OCI-LY1 (cell line): ENCODE results near the gene SLC7A7.
"Not testable (repeated sequence)": the region's sequence is repeated elsewhere in the genome, so short reads cannot be mapped to it uniquely, and the experiment has no call there.

ENCODE experiments used
- H2AFZ ChIP-seq: fragments of 200-600 bp; sonication (generic), shearing (Covaris generic); 2 replicates; pipeline ENCODE4 v1.6.0; 2014; ENCODE audit warnings: antibody characterized with exemption, mild to moderate bottlenecking, low read length
- H3F3A ChIP-seq: fragments of 200-600 bp; sonication (generic), shearing (Covaris generic); 2 replicates; pipeline ENCODE4 v1.6.0; 2014; ENCODE audit warnings: mild to moderate bottlenecking, antibody characterized with exemption, low read length, moderate library complexity; ENCODE audit not compliant: insufficient read depth
- H3K27ac ChIP-seq: fragments of 200-600 bp; sonication (generic); 2 replicates; pipeline ENCODE4 v1.5.1; 2014; ENCODE audit warnings: low read length, mixed run types, mild to moderate bottlenecking, low read depth; ENCODE audit not compliant: poor library complexity, severe bottlenecking
- H3K27me3 ChIP-seq: fragments of 200-600 bp; sonication (generic); 2 replicates; pipeline ENCODE4 v1.6.0; 2014; ENCODE audit warnings: antibody characterized with exemption, mild to moderate bottlenecking, low read length, moderate library complexity; ENCODE audit not compliant: insufficient read depth
- H3K36me3 ChIP-seq: fragments of 200-600 bp; sonication (generic); 2 replicates; pipeline ENCODE4 v1.6.1; 2014; ENCODE audit warnings: mild to moderate bottlenecking, antibody characterized with exemption, low read length, moderate library complexity, mixed read lengths; ENCODE audit not compliant: insufficient read depth
- H3K4me1 ChIP-seq: fragments of 200-600 bp; sonication (generic); 2 replicates; pipeline ENCODE4 v1.5.1; 2014; ENCODE audit warnings: mild to moderate bottlenecking, low read length, moderate library complexity; ENCODE audit not compliant: insufficient read depth, severe bottlenecking
- H3K4me2 ChIP-seq: fragments of 200-600 bp; sonication (generic), shearing (Covaris generic); 2 replicates; pipeline ENCODE4 v1.6.1; 2014; ENCODE audit warnings: low read length
- H3K4me3 ChIP-seq: fragments of 200-600 bp; sonication (generic); 2 replicates; pipeline ENCODE4 v1.5.1; 2014; ENCODE audit warnings: low read length, low read depth, mild to moderate bottlenecking, mixed read lengths; ENCODE audit not compliant: poor library complexity, severe bottlenecking
- H3K79me2 ChIP-seq: fragments of 200-600 bp; shearing (Covaris generic); 2 replicates; pipeline ENCODE4 v1.6.1; 2016; ENCODE audit warnings: mixed run types, low read length, mixed read lengths; ENCODE audit not compliant: insufficient read depth
- H3K9ac ChIP-seq: fragments of 200-600 bp; sonication (generic), shearing (Covaris generic); 2 replicates; pipeline ENCODE4 v1.6.1; 2014; ENCODE audit warnings: mild to moderate bottlenecking, low read length, mixed read lengths
- H3K9me2 ChIP-seq: fragments of 200-600 bp; sonication (generic), shearing (Covaris generic); 2 replicates; pipeline ENCODE4 v1.6.1; 2014; ENCODE audit warnings: low read depth, mild to moderate bottlenecking, low read length, mixed read lengths
- H3K9me3 ChIP-seq: fragments of 200-600 bp; shearing (Covaris generic); 2 replicates; pipeline ENCODE4 v1.6.1; 2014; ENCODE audit warnings: low read length, mixed read lengths
- H4K20me1 ChIP-seq: fragments of 200-600 bp; sonication (generic), shearing (Covaris generic); 2 replicates; pipeline ENCODE4 v1.6.0; 2016; ENCODE audit warnings: mild to moderate bottlenecking, low read length; ENCODE audit not compliant: insufficient read depth
- EZH2 ChIP-seq: fragments of 200-600 bp; sonication (generic), shearing (Covaris generic); IDR thresholded peaks from 2 replicates; pipeline ENCODE4 v1.8.0; 2017; ENCODE audit warnings: borderline replicate concordance, mixed run types, mild to moderate bottlenecking, antibody characterized with exemption, low read length, moderate library complexity, mixed read lengths
- TF ChIP-seq, protein P1 (sequence below): fragments of 200-600 bp; sonication (generic), shearing (Covaris generic); IDR thresholded peaks from 2 replicates; pipeline ENCODE4 v1.5.1; 2017; ENCODE audit warnings: mild to moderate bottlenecking, antibody characterized with exemption, low read length, moderate library complexity, mixed read lengths

SLC7A7 gene

DNA sequence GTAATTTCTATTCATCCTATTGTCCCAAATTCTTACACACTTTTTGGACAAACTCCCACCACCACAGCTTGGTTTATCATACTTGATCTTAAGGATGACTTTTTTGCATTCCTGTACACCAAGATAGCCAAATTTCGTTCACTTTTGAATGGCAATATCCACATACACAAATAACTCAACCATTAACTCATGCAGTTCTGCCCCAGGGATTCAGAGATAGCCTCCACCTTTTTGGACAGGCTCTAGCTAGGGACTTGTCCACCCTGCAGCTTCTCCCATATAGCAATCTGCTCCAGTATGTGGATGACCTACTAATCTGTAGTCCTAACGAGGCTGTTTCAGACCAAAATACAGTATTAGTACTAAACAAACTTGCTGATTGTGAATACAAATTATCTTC, 81.4 kb downstream of the SLC7A7 start:
- H3K4me1 ChIP-seq: no peaks in the 10 kb centered on the region
- H3K4me2 ChIP-seq: no peak overlapping the region
- H3K27ac ChIP-seq: no peak overlapping the region
- no peaks in the 10 kb centered on the region for H3K79me2 ChIP-seq
- H3K27me3 ChIP-seq: no peaks in the 10 kb centered on the region
- H3K36me3 ChIP-seq: no peaks in the 10 kb centered on the region; the same call in 1 of the 2 replicates
- TF ChIP-seq, protein P1, sequence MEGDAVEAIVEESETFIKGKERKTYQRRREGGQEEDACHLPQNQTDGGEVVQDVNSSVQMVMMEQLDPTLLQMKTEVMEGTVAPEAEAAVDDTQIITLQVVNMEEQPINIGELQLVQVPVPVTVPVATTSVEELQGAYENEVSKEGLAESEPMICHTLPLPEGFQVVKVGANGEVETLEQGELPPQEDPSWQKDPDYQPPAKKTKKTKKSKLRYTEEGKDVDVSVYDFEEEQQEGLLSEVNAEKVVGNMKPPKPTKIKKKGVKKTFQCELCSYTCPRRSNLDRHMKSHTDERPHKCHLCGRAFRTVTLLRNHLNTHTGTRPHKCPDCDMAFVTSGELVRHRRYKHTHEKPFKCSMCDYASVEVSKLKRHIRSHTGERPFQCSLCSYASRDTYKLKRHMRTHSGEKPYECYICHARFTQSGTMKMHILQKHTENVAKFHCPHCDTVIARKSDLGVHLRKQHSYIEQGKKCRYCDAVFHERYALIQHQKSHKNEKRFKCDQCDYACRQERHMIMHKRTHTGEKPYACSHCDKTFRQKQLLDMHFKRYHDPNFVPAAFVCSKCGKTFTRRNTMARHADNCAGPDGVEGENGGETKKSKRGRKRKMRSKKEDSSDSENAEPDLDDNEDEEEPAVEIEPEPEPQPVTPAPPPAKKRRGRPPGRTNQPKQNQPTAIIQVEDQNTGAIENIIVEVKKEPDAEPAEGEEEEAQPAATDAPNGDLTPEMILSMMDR: no peak
- TF ChIP-seq EZH2: no peak
- no peaks in the 10 kb centered on the region for H3K9me2 ChIP-seq
- no peaks in the 10 kb centered on the region for H3F3A ChIP-seq
- H3K4me3 ChIP-seq: no peak overlapping the region
- H4K20me1 ChIP-seq: no peaks in the 10 kb centered on the region
- no peak overlapping the region for H2AFZ ChIP-seq
- no peaks in the 10 kb centered on the region for H3K9me3 ChIP-seq
- no peak overlapping the region for H3K9ac ChIP-seq

DNA sequence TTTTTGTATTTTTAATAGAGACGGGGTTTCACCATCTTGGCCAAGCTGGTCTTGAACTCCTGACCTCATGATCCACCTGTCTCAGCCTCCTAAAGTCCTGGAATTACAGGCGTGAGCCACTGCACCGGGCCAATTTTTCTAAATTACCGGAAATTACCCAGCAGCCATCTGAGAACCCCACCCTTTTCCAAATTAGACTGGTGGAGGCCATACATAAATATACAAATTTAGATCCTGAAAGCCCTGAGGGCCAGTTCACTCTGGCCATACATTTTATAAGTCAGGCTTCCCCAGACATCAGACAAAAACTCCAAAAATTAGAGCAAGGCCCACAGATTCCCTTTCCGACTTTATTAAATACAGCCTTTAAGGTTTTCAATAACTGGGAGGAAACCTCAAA, 83.2 kb downstream of the SLC7A7 start:
- not testable (repeated sequence) for H4K20me1 ChIP-seq, H3K9me2 ChIP-seq, H2AFZ ChIP-seq, H3K4me2 ChIP-seq, H3F3A ChIP-seq, H3K4me1 ChIP-seq, H3K36me3 ChIP-seq, H3K9me3 ChIP-seq, H3K27me3 ChIP-seq, H3K27ac ChIP-seq, H3K79me2 ChIP-seq, H3K4me3 ChIP-seq, H3K9ac ChIP-seq

DNA sequence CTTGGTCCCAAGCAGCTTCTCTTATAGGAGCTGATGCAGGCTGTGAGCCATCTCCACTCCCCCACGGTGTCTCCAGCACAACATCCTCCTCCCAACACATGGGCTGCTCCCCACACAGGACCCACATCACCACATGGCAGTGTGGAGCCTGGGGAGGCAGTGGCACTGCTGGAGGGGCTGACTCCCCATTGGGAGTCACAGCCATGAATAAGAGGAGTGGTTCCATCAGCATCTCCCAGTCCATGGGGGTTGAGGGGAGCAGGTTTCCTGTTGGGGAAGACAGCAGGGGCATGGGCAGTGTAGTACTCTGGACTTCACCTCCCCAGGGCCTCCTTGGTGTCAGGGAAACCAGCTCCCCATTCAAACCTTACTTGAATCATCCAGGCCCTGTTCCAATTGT, 89.2 kb downstream of the SLC7A7 start:
- Histone ChIP-seq H3K4me3 (no peak overlapping the region), H3K9ac (no peak overlapping the region), H3K9me2 (no peaks in the 10 kb centered on the region), H3K36me3 (no peaks in the 10 kb centered on the region), H4K20me1 (no peaks in the 10 kb centered on the region), H3K4me2 (no peak overlapping the region), H3K4me1 (no peaks in the 10 kb centered on the region), H3K9me3 (no peaks in the 10 kb centered on the region), H2AFZ (no peak overlapping the region), H3K79me2 (no peaks in the 10 kb centered on the region), H3K27ac (no peak overlapping the region), H3F3A (no peaks in the 10 kb centered on the region), H3K27me3 (no peaks in the 10 kb centered on the region; the same call in 1 of the 2 replicates)
- TF ChIP-seq EZH2: no peak
- TF ChIP-seq, protein P1: no peak

DNA sequence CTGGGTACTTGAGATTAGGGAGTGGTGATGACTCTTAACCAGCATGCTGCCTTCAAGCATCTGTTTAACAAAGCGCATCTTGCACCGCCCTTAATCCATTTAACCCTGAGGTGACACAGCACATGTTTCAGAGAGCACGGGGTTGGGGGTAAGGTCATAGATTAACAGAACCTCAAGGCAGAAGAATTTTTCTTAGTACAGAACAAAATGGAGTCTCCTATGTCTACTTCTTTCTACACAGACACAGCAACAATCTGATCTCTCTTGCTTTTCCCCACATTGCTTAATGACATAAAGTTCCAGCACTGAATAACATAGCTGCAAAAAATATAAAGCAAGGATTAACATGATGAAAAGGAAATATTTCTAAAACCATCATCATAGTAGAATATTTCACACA, 89.9 kb downstream of the SLC7A7 start:
- not testable (repeated sequence) for H3K4me1 ChIP-seq, H3K9ac ChIP-seq, H3F3A ChIP-seq

DNA sequence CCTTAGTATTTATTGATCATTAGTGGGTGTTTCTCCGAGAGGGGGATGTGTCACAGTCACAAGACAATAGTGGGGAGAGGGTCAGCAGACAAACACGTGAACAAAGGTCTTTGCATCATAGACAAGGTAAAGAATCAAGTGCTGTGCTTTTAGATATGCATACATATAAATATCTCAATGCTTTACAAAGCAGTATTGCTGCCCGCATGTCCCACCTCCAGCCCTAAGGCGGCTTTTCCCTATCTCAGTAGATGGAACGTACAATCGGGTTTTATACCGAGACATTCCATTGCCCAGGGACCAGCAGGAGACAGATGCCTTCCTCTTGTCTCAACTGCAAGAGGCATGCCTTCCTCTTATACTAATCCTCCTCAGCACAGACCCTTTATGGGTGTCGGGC, 90.4 kb downstream of the SLC7A7 start:
- H3K4me3 ChIP-seq, H3K9me3 ChIP-seq, H4K20me1 ChIP-seq, H3K4me2 ChIP-seq, H3K27ac ChIP-seq, H3K9me2 ChIP-seq, H2AFZ ChIP-seq, H3K36me3 ChIP-seq, H3K4me1 ChIP-seq, H3K9ac ChIP-seq, H3K27me3 ChIP-seq, H3K79me2 ChIP-seq, H3F3A ChIP-seq: not testable (repeated sequence)

More for the DNA sequence above, 89.9 kb downstream of the SLC7A7 start:
- H4K20me1 ChIP-seq, H3K9me3 ChIP-seq, H3K9me2 ChIP-seq, H2AFZ ChIP-seq, H3K79me2 ChIP-seq, H3K27ac ChIP-seq, H3K4me3 ChIP-seq, H3K36me3 ChIP-seq, H3K4me2 ChIP-seq, H3K27me3 ChIP-seq: not testable (repeated sequence)
